ENCODE results near the gene CERS6. TPM values are rescaled to one million over a fixed set of nuclear protein-coding genes. Genes with fewer than 3 reads are reported as not detected.
"Not testable (repeated sequence)": the region's sequence is repeated elsewhere in the genome, so short reads cannot be mapped to it uniquely, and the experiment has no call there.

Gene CERS6
- total RNA-seq, 1 experiment from 2014 or later, result not detected

GRCh38 chr2:168765401-168765800, 309.3 kb downstream of the CERS6 start:
- Histone ChIP-seq H4K20me1 (ENCODE audit: insufficient read depth, low read depth, low read length) (no peaks in the 10 kb centered on the region), H3K79me2 (ENCODE audit: low read length) (no peaks in the 10 kb centered on the region), H3K27me3 (ENCODE audit: low read length) (no peaks in the 10 kb centered on the region), H3K9me2 (replicated peaks; ENCODE audit: insufficient read depth, low read length) (no peaks in the 10 kb centered on the region), H3K27ac (ENCODE audit: low read length) (no peak overlapping the region), H3K4me2 (ENCODE audit: low read depth, low read length, poor library complexity, severe bottlenecking) (no peak overlapping the region), H3K9ac (ENCODE audit: low read length) (no peak overlapping the region), H3K4me1 (ENCODE audit: low read length) (no peaks in the 10 kb centered on the region), H3K4me3 (ENCODE audit: low read length) (no peak overlapping the region), H3K9me3 (ENCODE audit: low read length) (no peaks in the 10 kb centered on the region), H3K36me3 (ENCODE audit: insufficient read depth, low read length) (no peaks in the 10 kb centered on the region), H2AFZ (ENCODE audit: low read length) (no peak overlapping the region)
- DNase-seq, result no peak

GRCh38 chr2:168766600-168766999, 310.5 kb downstream of the CERS6 start:
- H3K4me1 ChIP-seq (ENCODE audit: low read length), result no peaks in the 10 kb centered on the region
- H3K9ac ChIP-seq (ENCODE audit: low read length), result no peak overlapping the region
- H3K9me3 ChIP-seq (ENCODE audit: low read length), result no peaks in the 10 kb centered on the region
- no peak for DNase-seq
- H3K79me2 ChIP-seq (ENCODE audit: low read length), result no peaks in the 10 kb centered on the region
- no peak overlapping the region for H3K4me3 ChIP-seq (ENCODE audit: low read length)
- H3K36me3 ChIP-seq (ENCODE audit: insufficient read depth, low read length), result no peaks in the 10 kb centered on the region
- H3K4me2 ChIP-seq (ENCODE audit: low read depth, low read length, poor library complexity, severe bottlenecking), result no peak overlapping the region
- no peaks in the 10 kb centered on the region for H3K9me2 ChIP-seq (replicated peaks; ENCODE audit: insufficient read depth, low read length)
- no peak overlapping the region for H3K27ac ChIP-seq (ENCODE audit: low read length)
- H2AFZ ChIP-seq (ENCODE audit: low read length), result no peak overlapping the region
- no peaks in the 10 kb centered on the region for H3K27me3 ChIP-seq (ENCODE audit: low read length)
- no peaks in the 10 kb centered on the region for H4K20me1 ChIP-seq (ENCODE audit: insufficient read depth, low read depth, low read length)

- DNase-seq, result no peak
- H3K9ac ChIP-seq (ENCODE audit: low read length), result no peak overlapping the region
- no peak overlapping the region for H2AFZ ChIP-seq (ENCODE audit: low read length)
- no peak overlapping the region for H3K4me2 ChIP-seq (ENCODE audit: low read depth, low read length, poor library complexity, severe bottlenecking)
- H3K9me2 ChIP-seq (replicated peaks; ENCODE audit: insufficient read depth, low read length), result no peaks in the 10 kb centered on the region
- no peaks in the 10 kb centered on the region for H3K4me1 ChIP-seq (ENCODE audit: low read length)
- no peaks in the 10 kb centered on the region for H3K79me2 ChIP-seq (ENCODE audit: low read length)
- H3K9me3 ChIP-seq (ENCODE audit: low read length), result no peaks in the 10 kb centered on the region
- no peaks in the 10 kb centered on the region for H3K36me3 ChIP-seq (ENCODE audit: insufficient read depth, low read length)
- no peak overlapping the region for H3K27ac ChIP-seq (ENCODE audit: low read length)
- H4K20me1 ChIP-seq (ENCODE audit: insufficient read depth, low read depth, low read length), result no peaks in the 10 kb centered on the region
- no peaks in the 10 kb centered on the region for H3K27me3 ChIP-seq (ENCODE audit: low read length)
- no peak overlapping the region for H3K4me3 ChIP-seq (ENCODE audit: low read length)
These were observed 311.2 kb downstream of the CERS6 start for GRCh38 chr2:168767258-168767657.

- not testable (repeated sequence) for H4K20me1 ChIP-seq (ENCODE audit: insufficient read depth, low read depth, low read length); H3K4me2 ChIP-seq (ENCODE audit: low read depth, low read length, poor library complexity, severe bottlenecking); H3K27ac ChIP-seq (ENCODE audit: low read length); H3K9ac ChIP-seq (ENCODE audit: low read length); H2AFZ ChIP-seq (ENCODE audit: low read length); H3K27me3 ChIP-seq (ENCODE audit: low read length); H3K36me3 ChIP-seq (ENCODE audit: insufficient read depth, low read length); H3K79me2 ChIP-seq (ENCODE audit: low read length); H3K9me2 ChIP-seq (replicated peaks; ENCODE audit: insufficient read depth, low read length); DNase-seq; H3K4me3 ChIP-seq (ENCODE audit: low read length); H3K9me3 ChIP-seq (ENCODE audit: low read length); H3K4me1 ChIP-seq (ENCODE audit: low read length)
These were observed 312.3 kb downstream of the CERS6 start for GRCh38 chr2:168768357-168768756.

- Histone ChIP-seq H3K4me3 (ENCODE audit: low read length) (no peak overlapping the region), H3K27ac (ENCODE audit: low read length) (no peak overlapping the region), H3K9ac (ENCODE audit: low read length) (no peak overlapping the region), H3K9me2 (replicated peaks; ENCODE audit: insufficient read depth, low read length) (no peaks in the 10 kb centered on the region), H3K79me2 (ENCODE audit: low read length) (no peaks in the 10 kb centered on the region), H3K9me3 (ENCODE audit: low read length) (no peaks in the 10 kb centered on the region), H2AFZ (ENCODE audit: low read length) (no peak overlapping the region), H4K20me1 (ENCODE audit: insufficient read depth, low read depth, low read length) (no peaks in the 10 kb centered on the region), H3K36me3 (ENCODE audit: insufficient read depth, low read length) (no peaks in the 10 kb centered on the region), H3K4me2 (ENCODE audit: low read depth, low read length, poor library complexity, severe bottlenecking) (no peak overlapping the region), H3K4me1 (ENCODE audit: low read length) (no peaks in the 10 kb centered on the region), H3K27me3 (ENCODE audit: low read length) (no peaks in the 10 kb centered on the region)
- no peak for DNase-seq
These were observed 314.7 kb downstream of the CERS6 start for GRCh38 chr2:168770796-168771195.

- Histone ChIP-seq H3K9ac (ENCODE audit: low read length) (no peak overlapping the region), H3K9me3 (ENCODE audit: low read length) (no peaks in the 10 kb centered on the region), H3K36me3 (ENCODE audit: insufficient read depth, low read length) (no peaks in the 10 kb centered on the region), H4K20me1 (ENCODE audit: insufficient read depth, low read depth, low read length) (no peaks in the 10 kb centered on the region), H3K27ac (ENCODE audit: low read length) (no peak overlapping the region), H3K4me3 (ENCODE audit: low read length) (no peak overlapping the region), H3K9me2 (replicated peaks; ENCODE audit: insufficient read depth, low read length) (no peaks in the 10 kb centered on the region), H3K4me2 (ENCODE audit: low read depth, low read length, poor library complexity, severe bottlenecking) (no peak overlapping the region), H3K4me1 (ENCODE audit: low read length) (no peaks in the 10 kb centered on the region), H2AFZ (ENCODE audit: low read length) (no peak overlapping the region), H3K27me3 (ENCODE audit: low read length) (no peaks in the 10 kb centered on the region), H3K79me2 (ENCODE audit: low read length) (no peaks in the 10 kb centered on the region)
- no peak for DNase-seq
These were observed 316.6 kb downstream of the CERS6 start for GRCh38 chr2:168772704-168773103.

- no peak overlapping the region for H3K27ac ChIP-seq (ENCODE audit: low read length)
These were observed 317.1 kb downstream of the CERS6 start for GRCh38 chr2:168773128-168773527.

GRCh38 chr2:168773719-168774521, 317.8 kb downstream of the CERS6 start:
- Histone ChIP-seq H3K79me2 (ENCODE audit: low read length) (no peaks in the 10 kb centered on the region), H3K27ac (ENCODE audit: low read length) (no peak overlapping the region), H3K27me3 (ENCODE audit: low read length) (no peaks in the 10 kb centered on the region), H3K36me3 (ENCODE audit: insufficient read depth, low read length) (no peaks in the 10 kb centered on the region), H4K20me1 (ENCODE audit: insufficient read depth, low read depth, low read length) (no peaks in the 10 kb centered on the region), H2AFZ (ENCODE audit: low read length) (no peak overlapping the region), H3K4me1 (ENCODE audit: low read length) (no peaks in the 10 kb centered on the region), H3K9me3 (ENCODE audit: low read length) (no peaks in the 10 kb centered on the region), H3K9ac (ENCODE audit: low read length) (no peak overlapping the region), H3K4me2 (ENCODE audit: low read depth, low read length, poor library complexity, severe bottlenecking) (no peak overlapping the region), H3K4me3 (ENCODE audit: low read length) (no peak overlapping the region), H3K9me2 (replicated peaks; ENCODE audit: insufficient read depth, low read length) (no peaks in the 10 kb centered on the region)
- DNase-seq, result peak; percentile 91

More at GRCh38 chr2:168773128-168773527, 317.1 kb downstream of the CERS6 start:
- Histone ChIP-seq H3K4me1 (ENCODE audit: low read length) (no peaks in the 10 kb centered on the region), H3K27me3 (ENCODE audit: low read length) (no peaks in the 10 kb centered on the region), H4K20me1 (ENCODE audit: insufficient read depth, low read depth, low read length) (no peaks in the 10 kb centered on the region), H3K4me2 (ENCODE audit: low read depth, low read length, poor library complexity, severe bottlenecking) (no peak overlapping the region), H2AFZ (ENCODE audit: low read length) (no peak overlapping the region), H3K9me3 (ENCODE audit: low read length) (no peaks in the 10 kb centered on the region), H3K4me3 (ENCODE audit: low read length) (no peak overlapping the region), H3K36me3 (ENCODE audit: insufficient read depth, low read length) (no peaks in the 10 kb centered on the region), H3K9me2 (replicated peaks; ENCODE audit: insufficient read depth, low read length) (no peaks in the 10 kb centered on the region), H3K9ac (ENCODE audit: low read length) (no peak overlapping the region), H3K79me2 (ENCODE audit: low read length) (no peaks in the 10 kb centered on the region)
- DNase-seq, result no peak

Data from Karpas-422 (cell line).